ENCODE results near the gene U2AF2.

Gene U2AF2

GRCh38 chr19:55623130-55623529 lies 31.7 kb upstream of the U2AF2 start:
- Histone ChIP-seq H3K4me1 (ENCODE audit: control insufficient read depth in 1 of 2, insufficient read depth in 1 of 2, low read depth in 1 of 2, low read length in 1 of 2) (peaks cover 67 to 71% of the 10 kb centered on the region in 2 experiments), H3K27ac (peak overlapping the region; percentile 96), H3K4me3 (ENCODE audit: low read depth in 1 of 2, low read length in 1 of 2) (no peak overlapping the region), H3K9me3 (no peaks in the 10 kb centered on the region), H3K36me3 (peaks cover 9% of the 10 kb centered on the region), H3K27me3 (no peaks in the 10 kb centered on the region)
- TF ChIP-seq CTCF (IDR thresholded peaks at IDR 0.05): no peak

GRCh38 chr19:55623561-55623960 lies 31.3 kb upstream of the U2AF2 start:
- no peaks in the 10 kb centered on the region for H3K9me3 ChIP-seq
- no peak for TF ChIP-seq CTCF (IDR thresholded peaks at IDR 0.05)
- H3K36me3 ChIP-seq: peaks cover 9% of the 10 kb centered on the region
- H3K4me3 ChIP-seq (ENCODE audit: low read depth in 1 of 2, low read length in 1 of 2): peak overlapping the region; percentile 66 to 79
- peak overlapping the region; percentile 96 for H3K27ac ChIP-seq
- H3K27me3 ChIP-seq: no peaks in the 10 kb centered on the region
- H3K4me1 ChIP-seq (ENCODE audit: control insufficient read depth in 1 of 2, insufficient read depth in 1 of 2, low read depth in 1 of 2, low read length in 1 of 2): peaks cover 63 to 67% of the 10 kb centered on the region in 2 experiments

DNA sequence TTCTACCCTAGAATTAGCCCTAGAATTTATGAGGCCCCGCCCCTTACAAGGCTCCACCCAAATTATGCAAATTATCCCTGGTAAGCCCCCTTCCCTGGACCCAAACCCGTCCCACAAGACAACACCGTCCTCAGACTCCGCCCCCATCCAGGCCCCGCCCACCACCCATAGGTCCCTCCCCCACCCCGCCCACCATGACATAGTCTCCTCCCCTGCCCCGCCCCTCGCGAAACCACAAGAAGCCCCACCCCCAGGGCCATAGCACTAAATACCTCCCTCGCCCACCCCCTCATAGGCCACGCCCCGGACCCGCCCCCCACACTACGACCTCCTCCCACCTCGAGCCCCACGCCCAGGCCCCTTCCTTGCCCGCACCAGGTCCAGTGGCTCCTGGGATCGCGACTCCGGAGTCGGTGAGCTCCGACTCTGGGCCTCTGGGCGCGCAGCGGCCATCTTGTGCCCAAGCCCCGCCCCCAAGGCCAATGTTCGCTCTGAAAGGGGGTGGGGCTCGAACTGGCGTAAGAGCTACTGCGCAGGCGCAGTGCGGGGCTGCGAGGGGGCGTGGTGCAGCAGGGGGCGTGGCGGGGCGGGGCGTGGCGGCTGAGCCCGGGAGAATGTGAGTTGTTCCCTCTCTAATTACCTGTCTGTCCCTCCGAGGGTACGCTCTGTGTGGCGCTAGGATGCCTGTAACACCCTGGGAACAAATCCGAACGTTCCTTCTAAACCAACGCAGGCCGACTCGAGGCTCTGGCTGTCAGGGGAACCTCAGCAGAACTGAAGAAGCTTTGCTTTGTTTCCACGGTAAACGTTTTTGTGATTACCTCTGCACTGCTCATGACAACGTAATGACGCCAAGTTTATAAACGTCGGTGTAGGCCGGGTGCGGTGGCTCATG lies 30.5 kb upstream of the U2AF2 start, which contains the start of gene ZNF784:
TSS of gene ZNF784 (minus strand) at position 458 of the 895 bp plus-strand sequence. CDS start at position 453, 5 bp downstream.
- TF ChIP-seq CTCF (IDR thresholded peaks at IDR 0.05): peak; percentile 29
- H3K27ac ChIP-seq: peak within 1 kb of the TSS; percentile 96
- peaks cover 9% of the 10 kb centered on the region for H3K36me3 ChIP-seq
- H3K9me3 ChIP-seq: no peaks in the 10 kb centered on the region
- H3K27me3 ChIP-seq: no peaks in the 10 kb centered on the region
- H3K4me1 ChIP-seq (ENCODE audit: control insufficient read depth in 1 of 2, insufficient read depth in 1 of 2, low read depth in 1 of 2, low read length in 1 of 2): peaks cover 55 to 59% of the 10 kb centered on the region in 2 experiments
- H3K4me3 ChIP-seq (ENCODE audit: low read depth in 1 of 2, low read length in 1 of 2): peak within 1 kb of the TSS; percentile 66 to 79

- Histone ChIP-seq H3K36me3 (peaks cover 9% of the 10 kb centered on the region), H3K4me3 (ENCODE audit: low read depth in 1 of 2, low read length in 1 of 2) (peak overlapping the region; percentile 66 to 79), H3K4me1 (ENCODE audit: control insufficient read depth in 1 of 2, insufficient read depth in 1 of 2, low read depth in 1 of 2, low read length in 1 of 2) (peaks cover 49 to 53% of the 10 kb centered on the region in 2 experiments), H3K27ac (peak overlapping the region; percentile 96), H3K27me3 (no peaks in the 10 kb centered on the region), H3K9me3 (no peaks in the 10 kb centered on the region)
- TF ChIP-seq CTCF (IDR thresholded peaks at IDR 0.05): no peak
Observed at GRCh38 chr19:55625004-55625326, 29.9 kb upstream of the U2AF2 start.

- Histone ChIP-seq H3K4me1 (ENCODE audit: control insufficient read depth in 1 of 2, insufficient read depth in 1 of 2, low read depth in 1 of 2, low read length in 1 of 2) (peaks cover 35 to 39% of the 10 kb centered on the region in 2 experiments), H3K9me3 (no peaks in the 10 kb centered on the region), H3K27me3 (no peaks in the 10 kb centered on the region), H3K27ac (no peak overlapping the region), H3K4me3 (ENCODE audit: low read depth in 1 of 2, low read length in 1 of 2) (no peak overlapping the region), H3K36me3 (peaks cover 9% of the 10 kb centered on the region)
- TF ChIP-seq CTCF (IDR thresholded peaks at IDR 0.05): no peak
Observed at GRCh38 chr19:55626350-55626749, 28.5 kb upstream of the U2AF2 start.

All from neutrophil (primary cell).